Measurements from ENCODE around the gene MTRF1L. TPM values are rescaled to one million over a fixed set of nuclear protein-coding genes. Genes with fewer than 3 reads are reported as not detected.

MTRF1L gene
- total and polyA plus RNA-seq, 8 donors, result 4.7 to 55.9 (median 15.3) TPM

DNA sequence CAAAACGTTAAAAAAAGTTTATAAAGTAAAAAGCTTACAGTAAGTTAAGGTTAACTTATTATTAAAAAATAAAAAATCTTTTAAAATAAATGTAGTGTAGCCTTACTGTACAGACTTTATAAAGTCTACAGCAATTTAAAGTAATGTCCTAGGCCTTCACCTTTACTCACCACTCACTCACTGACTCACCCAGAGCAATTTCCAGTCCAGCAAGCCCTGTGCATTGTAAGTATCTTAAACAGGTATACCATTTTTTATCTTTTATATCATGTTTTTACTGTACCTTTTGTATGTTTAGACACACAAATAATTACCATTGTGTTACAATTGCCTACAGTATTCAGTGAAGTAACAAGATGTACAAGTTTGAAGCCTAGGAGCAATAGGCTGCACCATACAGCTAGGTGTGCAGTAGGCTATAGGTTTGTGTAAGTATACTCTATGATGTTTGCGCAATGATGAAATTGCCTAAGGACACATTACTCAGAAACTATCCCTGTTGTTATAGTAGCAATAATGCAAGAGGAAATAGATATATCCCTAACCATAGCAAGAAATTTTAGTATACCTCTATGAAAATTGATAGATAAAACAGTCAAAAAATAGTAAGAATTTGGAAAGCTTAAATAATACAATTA lies 59.1 kb downstream of the MTRF1L start:
- H3K27ac ChIP-seq, result no peak overlapping the region
- no peak for DNase-seq
- peaks cover 0 to 6% (median 2%) of the 10 kb centered on the region in 4 donors for H3K4me1 ChIP-seq
- TF ChIP-seq CTCF (IDR thresholded peaks at IDR 0.05) (no peak), EP300 (IDR thresholded peaks at IDR 0.05) (no peak), POLR2AphosphoS5 (IDR thresholded peaks at IDR 0.05) (no peak), POLR2A (IDR thresholded peaks at IDR 0.05) (no peak)
- intact Hi-C loops (cut with DNase I; ENCODE audit: low total_unique reads), result no loop called here
- no peaks in the 10 kb centered on the region for H3K36me3 ChIP-seq
- WGBS, 5 donors, result 83 to 98% (median 85%) methylated on average over 2 of the region's 2 CpGs
- no peaks in the 10 kb centered on the region for H3K9me3 ChIP-seq
- no peak overlapping the region for H3K4me3 ChIP-seq
- H3K27me3 ChIP-seq, result peaks cover 0 to 16% (median 0%) of the 10 kb centered on the region in 3 donors

GRCh38 chr6:152942319-152942869 lies 60.1 kb downstream of the MTRF1L start:
- intact Hi-C loops (cut with DNase I; ENCODE audit: low total_unique reads), result no loop called here
- H3K9me3 ChIP-seq, result no peaks in the 10 kb centered on the region
- H3K27me3 ChIP-seq, result peaks cover 0 to 16% (median 0%) of the 10 kb centered on the region in 3 donors
- no peak overlapping the region for H3K27ac ChIP-seq
- no peak for DNase-seq
- H3K36me3 ChIP-seq, result no peaks in the 10 kb centered on the region
- H3K4me1 ChIP-seq, result no peaks in the 10 kb centered on the region
- 60 to 79% (median 65%) methylated on average over 1 of the region's 1 CpG for WGBS, 5 donors
- no peak for TF ChIP-seq CTCF (IDR thresholded peaks at IDR 0.05)
- TF ChIP-seq EP300 (IDR thresholded peaks at IDR 0.05), result no peak
- no peak for TF ChIP-seq POLR2AphosphoS5 (IDR thresholded peaks at IDR 0.05)
- no peak for TF ChIP-seq POLR2A (IDR thresholded peaks at IDR 0.05)
- H3K4me3 ChIP-seq, result no peak overlapping the region

DNA sequence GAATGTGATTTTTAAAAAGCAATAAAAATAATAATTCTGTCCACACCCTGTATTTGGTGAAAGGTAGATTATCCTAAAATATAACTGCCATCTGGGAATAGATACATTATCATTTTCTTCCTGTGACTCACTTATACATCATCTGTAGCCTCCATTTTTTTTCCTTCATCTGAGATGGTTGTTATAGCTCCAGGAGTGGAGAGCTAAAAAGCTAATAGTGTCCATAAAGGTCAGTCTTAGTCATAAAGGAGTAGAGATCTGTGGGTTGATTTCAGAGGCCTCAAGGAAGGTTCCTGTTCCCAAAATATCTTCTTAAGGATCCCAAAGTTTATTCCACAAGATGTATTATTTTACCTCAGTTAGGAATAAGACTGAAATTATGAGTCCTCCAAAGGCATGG lies 60.8 kb downstream of the MTRF1L start:
- H3K36me3 ChIP-seq, result no peaks in the 10 kb centered on the region
- intact Hi-C loops (cut with DNase I; ENCODE audit: low total_unique reads), result no loop called here
- peaks cover 0 to 16% (median 0%) of the 10 kb centered on the region in 3 donors for H3K27me3 ChIP-seq
- no peaks in the 10 kb centered on the region for H3K9me3 ChIP-seq
- H3K27ac ChIP-seq, result no peak overlapping the region
- DNase-seq, result no peak
- H3K4me3 ChIP-seq, result no peak overlapping the region
- no peak for TF ChIP-seq EP300 (IDR thresholded peaks at IDR 0.05)
- TF ChIP-seq POLR2AphosphoS5 (IDR thresholded peaks at IDR 0.05), result no peak
- no peaks in the 10 kb centered on the region for H3K4me1 ChIP-seq

Small RNA genes lying within 50 kb of the gene (small RNA-seq; reads per million reads assigned to genes)
- gene AL080276.1, result 0 reads per million in 4 donors

Other genes with a start within 250 kb of the MTRF1L start
- gene FBXO5, start 19.7 kb downstream of the MTRF1L start, total RNA-seq, result 1 to 10 TPM in 4 of 5 donors, not detected in 1; 3.0 to 9.4 (median 7.8) TPM
- 1 to 10 TPM; 2.2 to 4.9 (median 4.0) TPM for gene FBXO5, start 19.7 kb downstream of the MTRF1L start, polyA plus RNA-seq
- 1 to 10 TPM in 3 of 5 donors, under 1 TPM in 1, not detected in 1; 0.45 to 2.8 (median 2.0) TPM for gene RGS17, start 128.6 kb upstream of the MTRF1L start, total RNA-seq
- 1 to 10 TPM in 2 of 3 donors, under 1 TPM in 1; 0.33 to 1.7 (median 1.7) TPM for gene RGS17, start 128.6 kb upstream of the MTRF1L start, polyA plus RNA-seq

Measured in stomach (tissue), 9 donors.